Ovary (tissue), 9 donors: ENCODE data around the gene FAAH. TPM values are rescaled to one million over a fixed set of nuclear protein-coding genes. Genes with fewer than 3 reads are reported as not detected.

Source experiments
- DNase-seq, 5 donors: peaks; one replicate each; pipeline ENCODE4 v3.0.0-alpha.2; 2019 to 2020
- H3K27ac ChIP-seq, 2 donors: fragments of 200-600 bp; one replicate each; pipeline versions ENCODE4 v1.5.1 to v1.8.0; 2019 to 2022
- H3K27me3 ChIP-seq: fragments of 200-600 bp; one replicate; pipeline ENCODE4 v1.8.0; 2022
- H3K36me3 ChIP-seq: fragments of 200-600 bp; sonication (generic); one replicate; pipeline ENCODE4 v1.5.1; 2019
- H3K4me1 ChIP-seq: one replicate; pipeline ENCODE4 v1.8.1; 2013; ENCODE audit warnings: mild to moderate bottlenecking, moderate library complexity; ENCODE audit not compliant: insufficient read depth
- H3K4me3 ChIP-seq: fragments of 200-600 bp; sonication (generic); one replicate; pipeline ENCODE4 v1.5.1; 2017
- H3K9me3 ChIP-seq, 2 donors: fragments of 200-600 bp in 1 of 2; sonication (generic) in 1 of 2; one replicate each; pipeline versions ENCODE4 v1.5.1 to v1.8.1; 2013 to 2019; ENCODE audit warnings: mild to moderate bottlenecking in 1 of 2, moderate library complexity in 1 of 2
- EP300 ChIP-seq: sonication (generic); formaldehyde crosslinking; IDR thresholded peaks from one replicate; pipeline ENCODE4 v1.6.1; 2017; ENCODE audit warnings: antibody characterized with exemption
- POLR2A ChIP-seq: fragments of 450-650 bp; IDR thresholded peaks from one replicate; pipeline ENCODE4 v1.6.1; 2017; ENCODE audit warnings: antibody characterized with exemption, mild to moderate bottlenecking, moderate library complexity
- WGBS, 3 donors: extraction: QIAGEN DNeasy Blood & Tissue Kit in 1 of 3; methylation state at CpG; one replicate each; pipeline versions ENCODE4 v1.1.5 to v1.1.7; 2013 to 2017; 5-methylcytosine and 5-hydroxymethylcytosine counted together
- intact Hi-C, 4 donors: fragments of 100-400 bp; cut with DNase I; formaldehyde crosslinking; loops; one replicate each; pipeline versions ENCODE4 v1.11.0 to v1.15.1; 2022 to 2023
- polyA plus RNA-seq, 2 donors: library from polyadenylated mRNA; stranded (reverse); fragments of 200-250 nt in 1 of 2; fragments of 350-450 nt in 1 of 2; fragmentation: Illumina TruSeq in 1 of 2; extraction: RNeasy Lipid Tissue Mini Kit (QIAGEN cat#74804) in 1 of 2; gene quantifications; one replicate each; pipeline ENCODE4 v1.2.3, GENCODE V29; 2013 to 2014
- total RNA-seq, 7 donors: library from RNA; depleted of rRNA in 2 of 7; stranded (reverse); fragments of >200 nt in 2 of 7; fragmentation: NEBNext Ultra II Directional in 3 of 7; extraction: Animal tissue kit (Norgen Biotek cat#: 25700) in 3 of 7; gene quantifications; one replicate each; pipeline versions ENCODE4 v1.1.0 to v1.2.4, GENCODE V29; 2016 to 2023
- TF ChIP-seq, protein P1 (sequence below), 3 donors: fragments of 450-650 bp in 2 of 3; fragments of 200-600 bp in 1 of 3; IDR thresholded peaks; one replicate each; pipeline versions ENCODE4 v1.5.1 to v1.8.0; 2016 to 2022; ENCODE audit warnings: antibody characterized with exemption in 3 of 3, mild to moderate bottlenecking in 1 of 3
- donor health status: DM: no; HTN: no; CAD: no; lungs with moderate emphysema.
- donor health status: DM: no; HTN: no; CAD: no.
- donor health status: Bipolar disorder and iron deficiency.
- donor health status: DM: yes; HTN: yes; CAD: no.
- donor health status: DM: no; HTN: no; CAD: no.
- donor health status: DM: yes; HTN: yes; CAD: no.

Gene FAAH
- total and polyA plus RNA-seq, 9 donors = 1.3 to 32.7 (median 8.4) TPM

- 5 to 9% (median 7%) methylated on average over 25 of the region's 25 CpGs for WGBS, 3 donors
- Histone ChIP-seq H3K27me3 (no peaks in the 10 kb centered on the region), H3K27ac (no peak overlapping the region), H3K9me3 (no peaks in the 10 kb centered on the region), H3K4me3 (peak overlapping the region; percentile 14), H3K36me3 (no peaks in the 10 kb centered on the region), H3K4me1 (no peaks in the 10 kb centered on the region)
- intact Hi-C loops = no loop called here
- TF ChIP-seq, protein P1, sequence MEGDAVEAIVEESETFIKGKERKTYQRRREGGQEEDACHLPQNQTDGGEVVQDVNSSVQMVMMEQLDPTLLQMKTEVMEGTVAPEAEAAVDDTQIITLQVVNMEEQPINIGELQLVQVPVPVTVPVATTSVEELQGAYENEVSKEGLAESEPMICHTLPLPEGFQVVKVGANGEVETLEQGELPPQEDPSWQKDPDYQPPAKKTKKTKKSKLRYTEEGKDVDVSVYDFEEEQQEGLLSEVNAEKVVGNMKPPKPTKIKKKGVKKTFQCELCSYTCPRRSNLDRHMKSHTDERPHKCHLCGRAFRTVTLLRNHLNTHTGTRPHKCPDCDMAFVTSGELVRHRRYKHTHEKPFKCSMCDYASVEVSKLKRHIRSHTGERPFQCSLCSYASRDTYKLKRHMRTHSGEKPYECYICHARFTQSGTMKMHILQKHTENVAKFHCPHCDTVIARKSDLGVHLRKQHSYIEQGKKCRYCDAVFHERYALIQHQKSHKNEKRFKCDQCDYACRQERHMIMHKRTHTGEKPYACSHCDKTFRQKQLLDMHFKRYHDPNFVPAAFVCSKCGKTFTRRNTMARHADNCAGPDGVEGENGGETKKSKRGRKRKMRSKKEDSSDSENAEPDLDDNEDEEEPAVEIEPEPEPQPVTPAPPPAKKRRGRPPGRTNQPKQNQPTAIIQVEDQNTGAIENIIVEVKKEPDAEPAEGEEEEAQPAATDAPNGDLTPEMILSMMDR (IDR thresholded peaks at IDR 0.05) = peak; percentile 24 to 50 (median 32)
- no peak for TF ChIP-seq POLR2A
- DNase-seq = peak; percentile 24 to 75 (median 49)
These were observed 48.4 kb downstream of the FAAH start for GRCh38 chr1:46442317-46443161.

- H3K4me1 ChIP-seq = no peaks in the 10 kb centered on the region
- H3K27ac ChIP-seq = no peak overlapping the region
- TF ChIP-seq POLR2A (no peak), EP300 (no peak)
- TF ChIP-seq, protein P1 (IDR thresholded peaks at IDR 0.05) = no peak
- intact Hi-C loops = no loop called here
- 75 to 78% (median 75%) methylated on average over 3 of the region's 3 CpGs for WGBS, 3 donors
- no peak overlapping the region for H3K4me3 ChIP-seq
- H3K9me3 ChIP-seq = no peaks in the 10 kb centered on the region
- H3K27me3 ChIP-seq = no peaks in the 10 kb centered on the region
- no peaks in the 10 kb centered on the region for H3K36me3 ChIP-seq
- DNase-seq = no peak
These were observed 50.3 kb downstream of the FAAH start for GRCh38 chr1:46444466-46444865.

- Histone ChIP-seq H3K36me3 (no peaks in the 10 kb centered on the region), H3K27ac (no peak overlapping the region), H3K4me3 (no peak overlapping the region), H3K9me3 (no peaks in the 10 kb centered on the region), H3K27me3 (no peaks in the 10 kb centered on the region), H3K4me1 (no peaks in the 10 kb centered on the region)
- TF ChIP-seq EP300 = no peak
- TF ChIP-seq, protein P1 (IDR thresholded peaks at IDR 0.05) = no peak
- no peak for TF ChIP-seq POLR2A
- WGBS, 3 donors = 54 to 61% (median 59%) methylated on average over 3 of the region's 3 CpGs
- intact Hi-C loops = loop anchor here in 1 of 4 donors (2.0 kb wide), 1 partner anchor 81 kb away; no protein-coding TSS in a partner anchor
- no peak for DNase-seq
These were observed 51.7 kb downstream of the FAAH start for GRCh38 chr1:46445773-46446256.

GRCh38 chr1:46446646-46447498 lies 52.8 kb downstream of the FAAH start:
- intact Hi-C loops = loop anchor here in 1 of 4 donors (2.0 kb wide), 1 partner anchor 80 kb away; no protein-coding TSS in a partner anchor
- Histone ChIP-seq H3K4me3 (no peak overlapping the region), H3K27me3 (no peaks in the 10 kb centered on the region), H3K27ac (no peak overlapping the region), H3K4me1 (no peaks in the 10 kb centered on the region), H3K9me3 (no peaks in the 10 kb centered on the region), H3K36me3 (no peaks in the 10 kb centered on the region)
- DNase-seq = peak; percentile 49 to 79 (median 65)
- 32 to 38% (median 32%) methylated on average over 15 of the region's 15 CpGs for WGBS, 3 donors
- TF ChIP-seq, protein P1 (IDR thresholded peaks at IDR 0.05) = peak; percentile 20 to 44 (median 44)
- TF ChIP-seq POLR2A = no peak
